OCI-LY7 (cell line): ENCODE data around the gene STON2. TPM values are rescaled to one million over a fixed set of nuclear protein-coding genes. Genes with fewer than 3 reads are reported as not detected.
A peak's percentile ranks its signal among the peaks of the same experiment; 100 is the strongest.

ENCODE experiments used
- BruUV-seq: library from RNA; stranded (reverse); fragments of 400-500 nt; replicated peaks from 2 replicates; lab custom pipeline; 2021; lab: Mats Ljungman, UMichigan
- CTCF ChIA-PET: fragments of 300-600 bp; sonication (Branson Sonifier 250); formaldehyde crosslinking; loops from one replicate; lab custom pipeline; 2022; ENCODE audit warnings: antibody characterized with exemption; ENCODE audit not compliant: unreplicated experiment; lab: Charles Lee
- POLR2A ChIA-PET: fragments of 300-600 bp; sonication (Branson Sonifier 250); formaldehyde crosslinking; loops from one replicate; lab custom pipeline; 2022; ENCODE audit warnings: antibody characterized with exemption; lab: Charles Lee
- DNase-seq: peaks from one replicate; pipeline ENCODE4 v3.0.0-alpha.2; 2015; ENCODE audit warnings: low spot score
- H2AFZ ChIP-seq: fragments of 200-600 bp; sonication (generic), shearing (Covaris generic); 2 replicates; pipeline ENCODE4 v1.6.1; 2014; ENCODE audit warnings: mild to moderate bottlenecking, antibody characterized with exemption, low read length, moderate library complexity
- H3K27ac ChIP-seq: fragments of 200-600 bp; sonication (generic); 2 replicates; pipeline ENCODE4 v1.5.1; 2014; ENCODE audit warnings: mixed run types, low read depth, mild to moderate bottlenecking, moderate library complexity, low read length, inconsistent platforms; ENCODE audit not compliant: poor library complexity, severe bottlenecking
- H3K36me3 ChIP-seq: fragments of 200-600 bp; sonication (generic); 2 replicates; pipeline ENCODE4 v1.6.1; 2014; ENCODE audit warnings: mild to moderate bottlenecking, antibody characterized with exemption, low read length, moderate library complexity, mixed read lengths; ENCODE audit not compliant: insufficient read depth
- H3K4me1 ChIP-seq: fragments of 200-600 bp; sonication (generic); 2 replicates; pipeline ENCODE4 v1.5.1; 2014; ENCODE audit warnings: mild to moderate bottlenecking, low read length; ENCODE audit not compliant: insufficient read depth, poor library complexity, severe bottlenecking
- H3K4me2 ChIP-seq: fragments of 200-600 bp; sonication (generic); 2 replicates; pipeline ENCODE4 v1.6.1; 2014; ENCODE audit warnings: mild to moderate bottlenecking, low read length
- H3K4me3 ChIP-seq: fragments of 200-600 bp; sonication (generic); 2 replicates; pipeline ENCODE4 v1.5.1; 2014; ENCODE audit warnings: mild to moderate bottlenecking, low read depth, low read length; ENCODE audit not compliant: poor library complexity, severe bottlenecking
- H3K79me2 ChIP-seq: fragments of 200-600 bp; sonication (generic); 2 replicates; pipeline ENCODE4 v1.6.1; 2016; ENCODE audit warnings: low read depth, mild to moderate bottlenecking, low read length, moderate library complexity, mixed read lengths; ENCODE audit not compliant: insufficient read depth
- H3K9me2 ChIP-seq: fragments of 200-600 bp; sonication (generic); 2 replicates; pipeline ENCODE4 v1.6.1; 2016; ENCODE audit warnings: mild to moderate bottlenecking, low read length, mixed read lengths; ENCODE audit not compliant: insufficient read depth
- H3K9me3 ChIP-seq: fragments of 200-600 bp; sonication (generic); 2 replicates; pipeline ENCODE4 v1.6.1; 2014; ENCODE audit warnings: mild to moderate bottlenecking, mixed run types, low read length, mixed read lengths
- H4K20me1 ChIP-seq: fragments of 200-600 bp; sonication (generic); 2 replicates; pipeline ENCODE4 v1.6.1; 2014; ENCODE audit warnings: mild to moderate bottlenecking, antibody characterized with exemption, low read length, moderate library complexity, mixed read lengths; ENCODE audit not compliant: insufficient read depth
- CTCF ChIP-seq: fragments of 200-600 bp; sonication (generic); conservative IDR thresholded peaks from 2 replicates; pipeline ENCODE4 v1.5.1; 2014; ENCODE audit warnings: mild to moderate bottlenecking, antibody characterized with exemption, low read length, moderate library complexity, mixed read lengths
- EZH2phosphoT487 ChIP-seq: fragments of 200-600 bp; sonication (generic); IDR thresholded peaks from 2 replicates; pipeline ENCODE4 v1.6.1; 2018; ENCODE audit warnings: low read depth, borderline replicate concordance, mild to moderate bottlenecking, mixed run types, antibody characterized with exemption, low read length, moderate library complexity, mixed read lengths
- intact Hi-C: fragments of 100-400 bp; cut with micrococcal nuclease; formaldehyde crosslinking; loops from one replicate; pipeline ENCODE4 v1.10.0; 2022; ENCODE audit not compliant: unreplicated experiment
- total RNA-seq, 2 experiments: library from RNA; depleted of rRNA in 1 of 2; stranded (reverse); fragments of >200 nt in 1 of 2; shearing (Covaris generic) in 1 of 2; gene quantifications; 2 replicates each; pipeline ENCODE4 v1.2.3, GENCODE V29; 2014 to 2022

The STON2 gene
- total RNA-seq, 2 experiments from 2014 or later = 0.25 TPM; not detected in 1

DNA sequence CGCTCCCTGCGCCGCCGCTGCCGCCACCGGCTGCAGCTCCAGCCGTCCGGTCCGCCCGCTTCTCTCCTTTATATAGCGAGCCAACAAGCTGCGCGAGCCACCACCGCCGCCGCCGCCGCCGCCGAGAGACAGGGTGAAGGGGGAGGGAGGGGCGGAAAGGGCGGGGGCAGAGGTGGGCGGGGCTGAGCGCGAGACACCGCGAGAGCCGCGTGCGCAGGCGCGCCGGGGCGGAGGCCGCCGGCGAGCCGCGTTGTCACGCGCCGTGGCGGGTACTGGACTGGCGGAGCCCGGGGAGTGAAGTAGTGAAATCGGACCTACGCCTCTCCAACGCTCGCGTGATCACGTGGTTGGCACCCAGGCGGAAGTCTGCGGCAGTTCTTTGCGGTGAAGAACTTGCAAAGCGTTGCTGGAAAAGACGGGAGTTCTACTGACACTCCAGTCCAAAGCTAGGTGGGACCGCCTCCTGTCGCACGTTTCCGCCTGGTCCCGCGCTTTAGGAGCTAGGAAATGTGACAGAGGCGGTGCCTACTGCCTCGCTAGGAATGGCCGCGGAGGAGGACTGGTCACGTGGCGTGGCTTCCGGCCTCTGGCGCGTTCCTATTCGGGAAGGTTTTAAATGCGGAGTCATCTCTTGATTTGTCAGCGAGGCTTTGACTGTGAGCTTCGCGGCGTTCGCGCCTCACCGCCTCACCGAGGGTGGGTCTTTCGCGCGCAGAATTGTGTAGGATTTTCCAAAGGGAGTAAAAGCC is 179.1 kb downstream of the STON2 start, which contains the start of gene GTF2A1:
Gene GTF2A1 (minus strand): TSS at position 130 of the 749 bp plus-strand sequence. CDS start 441 bp downstream, outside the sequence.
- H3K36me3 ChIP-seq = peaks cover 26% of the 10 kb centered on the region
- H3K4me3 ChIP-seq = peak within 1 kb of the TSS; percentile 92
- CTCF ChIA-PET = no interaction called here
- peak within 1 kb of the TSS; percentile 95 for H3K4me2 ChIP-seq
- H3K4me1 ChIP-seq = peaks cover 34% of the 10 kb centered on the region
- intact Hi-C loops = no loop called here
- peaks cover 14% of the 10 kb centered on the region; the same call in 1 of the 2 replicates for H4K20me1 ChIP-seq
- H3K27ac ChIP-seq = peak within 1 kb of the TSS; percentile 93
- no peaks in the 10 kb centered on the region for H3K9me2 ChIP-seq
- BruUV-seq = no TSS peak
- TF ChIP-seq CTCF = no peak
- no peak for TF ChIP-seq EZH2phosphoT487
- H2AFZ ChIP-seq = peak within 1 kb of the TSS; percentile 98
- H3K9me3 ChIP-seq = no peaks in the 10 kb centered on the region
- peaks cover 43% of the 10 kb centered on the region for H3K79me2 ChIP-seq
- POLR2A ChIA-PET = interaction anchor here (0.6 to 1.9 kb wide), 17 partner anchors 9 to 311 kb away, joined by 3 to 11 read pairs (median 3); no protein-coding TSS in a partner anchor
- DNase-seq = peak; percentile 97

- peaks cover 48% of the 10 kb centered on the region for H3K79me2 ChIP-seq
- no peak overlapping the region for H2AFZ ChIP-seq
- no TSS peak for BruUV-seq
- peak overlapping the region; percentile 89 for H3K4me3 ChIP-seq
- peaks cover 31% of the 10 kb centered on the region for H3K36me3 ChIP-seq
- no peak for DNase-seq
- H3K4me2 ChIP-seq = peak overlapping the region; percentile 71
- H3K9me3 ChIP-seq = no peaks in the 10 kb centered on the region
- intact Hi-C loops = no loop called here
- ChIA-PET POLR2A (interaction anchor here (0.7 to 1.9 kb wide), 12 partner anchors 32 to 311 kb away, joined by 3 to 11 read pairs (median 4); no protein-coding TSS in a partner anchor), CTCF (no interaction called here)
- H3K4me1 ChIP-seq = peaks cover 34% of the 10 kb centered on the region
- H3K27ac ChIP-seq = peak overlapping the region; percentile 86
- TF ChIP-seq EZH2phosphoT487 (no peak), CTCF (no peak)
- H3K9me2 ChIP-seq = no peaks in the 10 kb centered on the region
- H4K20me1 ChIP-seq = peaks cover 14% of the 10 kb centered on the region; the same call in 1 of the 2 replicates
Observed at GRCh38 chr14:81220580-81220829, 179.6 kb downstream of the STON2 start.
